Right forelimb (tissue), 1 donor: ENCODE results near the gene MYBBP1A.
"Not testable (repeated sequence)": the region's sequence is repeated elsewhere in the genome, so short reads cannot be mapped to it uniquely, and the experiment has no call there.

Experiments
- DNase-seq: peaks from one replicate; pipeline ENCODE4 v3.0.0-alpha.2; 2018

MYBBP1A gene

GRCh38 chr17:4554997-4555799, at the start of gene MYBBP1A:
TSS of gene MYBBP1A (minus strand) at chr17:4555384. CDS start at chr17:4555324, 60 bp downstream.
- DNase-seq: peak; percentile 96

GRCh38 chr17:4604736-4605135, 49.6 kb upstream of the MYBBP1A start:
- DNase-seq: not testable (repeated sequence)

- DNase-seq: peak; percentile 77
Measured at GRCh38 chr17:4604111-4604644, 49.0 kb upstream of the MYBBP1A start.

- DNase-seq: no peak
Measured at GRCh38 chr17:4602041-4602440, 46.9 kb upstream of the MYBBP1A start.

GRCh38 chr17:4601326-4601725, 46.1 kb upstream of the MYBBP1A start:
- no peak for DNase-seq

- no peak for DNase-seq
Measured at GRCh38 chr17:4600563-4600962, 45.4 kb upstream of the MYBBP1A start.

GRCh38 chr17:4599505-4600281, 44.5 kb upstream of the MYBBP1A start:
- peak; percentile 82 for DNase-seq

GRCh38 chr17:4598776-4599504, 43.8 kb upstream of the MYBBP1A start:
- peak; percentile 57 for DNase-seq

GRCh38 chr17:4597975-4598374, 42.8 kb upstream of the MYBBP1A start:
- DNase-seq: no peak

GRCh38 chr17:4596636-4597380, 41.6 kb upstream of the MYBBP1A start:
- DNase-seq: no peak

- not testable (repeated sequence) for DNase-seq
Measured at GRCh38 chr17:4595685-4596342, 40.6 kb upstream of the MYBBP1A start.

- no peak for DNase-seq
Measured at GRCh38 chr17:4594931-4595684, 39.9 kb upstream of the MYBBP1A start.

- no peak for DNase-seq
Measured at GRCh38 chr17:4594406-4594805, 39.2 kb upstream of the MYBBP1A start.

- DNase-seq: no peak
Measured at GRCh38 chr17:4593021-4593421, 37.8 kb upstream of the MYBBP1A start.

GRCh38 chr17:4592240-4593005, 37.2 kb upstream of the MYBBP1A start:
- no peak for DNase-seq

- no peak for DNase-seq
Measured at GRCh38 chr17:4591529-4591928, 36.3 kb upstream of the MYBBP1A start.

- no peak for DNase-seq
Measured at GRCh38 chr17:4590981-4591453, 35.8 kb upstream of the MYBBP1A start.

- DNase-seq: not testable (repeated sequence)
Measured at GRCh38 chr17:4590042-4590441, 34.9 kb upstream of the MYBBP1A start.

- no peak for DNase-seq
Measured at GRCh38 chr17:4588898-4589625, 33.9 kb upstream of the MYBBP1A start.
